NCI-H2029 treated with DMSO at 0.1 percent for 48 hours (cell line): ENCODE results near the gene GALNT9.
"Not testable (repeated sequence)": the region's sequence is repeated elsewhere in the genome, so short reads cannot be mapped to it uniquely, and the experiment has no call there.

Experiments
- DNase-seq: peaks from one replicate; lab custom pipeline; 2025; lab: John Stamatoyannopoulos, UW

The GALNT9 gene

DNA sequence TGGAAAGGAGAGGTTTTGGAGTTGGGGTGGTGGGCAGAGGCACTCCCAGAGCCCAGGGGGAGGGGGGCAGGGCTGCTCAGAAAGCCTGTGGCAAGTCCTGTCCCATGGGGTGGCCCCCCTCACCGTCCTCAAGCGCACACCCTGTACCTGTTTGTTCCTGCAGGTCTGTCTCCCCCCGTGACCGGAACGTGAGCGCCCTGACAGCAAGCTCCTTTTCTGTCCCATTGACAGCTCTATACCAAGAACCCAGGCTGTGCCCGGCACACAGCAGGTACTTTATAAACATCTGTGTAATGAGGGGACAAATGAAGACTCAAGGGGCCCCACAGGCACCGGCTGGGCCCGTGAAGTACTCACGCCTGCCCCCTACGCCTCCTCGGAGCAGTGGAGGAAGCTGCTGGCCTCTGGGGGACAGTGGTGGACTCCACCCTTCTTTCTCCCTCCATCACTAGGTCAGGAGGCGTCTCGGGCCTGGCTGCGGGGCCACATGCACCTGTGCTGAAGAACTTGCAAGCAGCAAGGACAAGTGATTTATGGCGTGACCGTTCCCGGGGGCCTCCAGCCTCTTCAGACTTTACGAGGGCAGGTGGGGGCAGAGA is 65.8 kb downstream of the GALNT9 start:
- no peak for DNase-seq

DNA sequence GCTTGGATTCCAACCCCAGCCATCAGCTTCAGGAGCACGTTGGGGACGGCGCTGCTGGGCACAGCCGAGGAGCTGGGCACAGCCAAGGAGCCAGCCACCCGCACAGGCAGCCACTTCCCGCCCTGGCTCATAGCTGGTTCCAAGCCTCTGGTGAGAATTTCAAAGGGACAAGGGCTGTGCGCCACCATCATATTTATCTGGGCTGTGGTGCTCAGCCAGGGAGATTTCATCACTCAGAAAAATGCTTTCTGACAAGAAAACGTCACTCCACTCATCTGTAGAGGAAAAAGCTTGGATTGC is 66.4 kb downstream of the GALNT9 start:
- no peak for DNase-seq

DNA sequence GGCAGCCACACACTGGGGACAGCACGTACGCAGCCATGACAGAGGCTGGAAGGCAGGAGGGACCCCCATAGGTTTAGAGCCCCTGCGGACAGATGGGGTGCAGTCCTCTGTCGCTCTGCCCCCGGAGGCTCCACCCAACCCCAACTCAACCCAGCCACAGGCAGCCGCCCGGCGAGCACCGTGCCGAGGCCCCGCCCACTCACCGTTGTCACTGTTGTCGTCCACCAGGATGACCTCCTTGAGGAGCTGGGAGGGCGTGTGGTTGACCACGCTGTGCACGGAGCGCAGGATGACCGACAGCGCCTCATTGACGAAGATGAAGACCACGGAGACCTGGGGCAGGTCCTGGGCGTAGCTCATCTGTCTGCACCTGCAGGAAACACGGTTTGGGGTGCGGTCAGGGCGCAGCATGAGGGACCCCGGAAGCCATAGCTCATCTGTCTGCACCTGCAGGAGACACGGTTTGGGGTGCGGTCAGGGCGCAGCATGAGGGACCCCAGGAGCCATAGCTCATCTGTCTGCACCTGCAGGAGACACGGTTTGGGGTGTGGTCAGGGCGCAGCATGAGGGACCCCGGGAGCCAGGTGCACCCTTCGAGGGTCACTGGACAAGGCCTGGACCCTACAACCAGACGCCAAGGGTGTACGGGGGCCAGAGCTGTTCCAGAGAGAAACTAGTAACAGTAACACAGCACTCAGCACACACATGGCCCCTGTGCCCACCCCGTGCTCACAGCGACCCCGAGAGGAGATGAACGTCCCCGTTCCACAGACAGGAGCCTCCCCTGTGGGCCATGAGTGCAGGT is 66.9 kb downstream of the GALNT9 start:
- no peak for DNase-seq

DNA sequence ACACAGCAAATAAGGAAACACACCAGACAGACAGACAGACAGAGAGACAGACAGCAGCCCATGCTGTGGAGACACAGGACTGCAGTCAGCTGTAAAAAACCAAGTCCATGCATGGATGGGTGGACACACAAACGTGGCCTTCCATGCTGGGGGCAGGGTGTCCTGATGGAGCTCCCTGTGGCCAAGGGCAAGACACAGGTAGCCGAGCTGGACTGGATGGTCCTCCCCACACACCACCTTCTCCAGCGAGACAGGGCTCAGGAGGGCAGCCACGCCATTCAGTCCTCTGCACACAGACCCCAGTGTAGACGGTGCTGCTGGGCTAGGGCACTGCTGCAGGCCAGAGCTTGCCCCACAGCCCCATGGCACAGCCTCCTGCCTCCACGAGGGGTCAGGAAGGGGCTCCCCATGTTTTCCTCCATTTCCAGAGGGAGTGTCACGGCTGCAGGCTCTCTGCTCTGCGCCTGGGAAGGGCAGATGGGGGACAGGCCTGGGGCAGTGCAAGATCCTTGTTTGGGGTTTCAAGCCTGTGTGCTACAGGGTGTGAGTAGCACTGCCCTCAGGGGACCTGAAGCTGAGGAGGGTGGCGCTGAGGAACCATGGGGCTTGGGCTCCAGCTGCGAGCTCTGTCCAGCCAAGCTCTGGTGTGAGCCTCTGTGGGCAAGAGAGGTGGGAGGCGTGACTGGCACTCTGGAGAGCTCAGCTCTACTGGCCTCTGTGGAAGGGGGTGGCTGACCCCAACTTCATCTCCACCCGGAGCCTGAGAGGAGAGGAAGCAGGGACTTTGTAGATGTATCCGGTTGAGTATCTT is 67.9 kb downstream of the GALNT9 start:
- no peak for DNase-seq

DNA sequence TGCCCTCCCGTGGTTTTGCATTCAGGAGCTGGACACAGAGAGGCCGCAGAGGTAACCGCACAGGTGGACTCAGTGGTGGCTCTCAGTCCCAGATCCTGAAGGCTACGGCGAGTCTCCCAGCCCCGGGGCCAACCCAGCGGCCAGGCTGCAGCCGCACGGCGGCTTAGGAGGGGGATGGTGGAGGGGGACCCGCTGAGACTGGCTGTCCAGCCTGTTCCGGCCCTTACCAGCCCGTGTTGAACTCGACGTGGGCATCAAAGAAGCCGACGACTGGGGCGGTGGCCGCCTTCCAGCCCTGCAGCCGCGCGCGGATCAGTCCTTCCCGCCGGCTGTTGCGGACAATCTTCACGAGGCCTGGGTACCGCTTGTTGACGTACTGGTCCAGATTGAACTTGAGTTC is 68.7 kb downstream of the GALNT9 start:
- no peak for DNase-seq

DNA sequence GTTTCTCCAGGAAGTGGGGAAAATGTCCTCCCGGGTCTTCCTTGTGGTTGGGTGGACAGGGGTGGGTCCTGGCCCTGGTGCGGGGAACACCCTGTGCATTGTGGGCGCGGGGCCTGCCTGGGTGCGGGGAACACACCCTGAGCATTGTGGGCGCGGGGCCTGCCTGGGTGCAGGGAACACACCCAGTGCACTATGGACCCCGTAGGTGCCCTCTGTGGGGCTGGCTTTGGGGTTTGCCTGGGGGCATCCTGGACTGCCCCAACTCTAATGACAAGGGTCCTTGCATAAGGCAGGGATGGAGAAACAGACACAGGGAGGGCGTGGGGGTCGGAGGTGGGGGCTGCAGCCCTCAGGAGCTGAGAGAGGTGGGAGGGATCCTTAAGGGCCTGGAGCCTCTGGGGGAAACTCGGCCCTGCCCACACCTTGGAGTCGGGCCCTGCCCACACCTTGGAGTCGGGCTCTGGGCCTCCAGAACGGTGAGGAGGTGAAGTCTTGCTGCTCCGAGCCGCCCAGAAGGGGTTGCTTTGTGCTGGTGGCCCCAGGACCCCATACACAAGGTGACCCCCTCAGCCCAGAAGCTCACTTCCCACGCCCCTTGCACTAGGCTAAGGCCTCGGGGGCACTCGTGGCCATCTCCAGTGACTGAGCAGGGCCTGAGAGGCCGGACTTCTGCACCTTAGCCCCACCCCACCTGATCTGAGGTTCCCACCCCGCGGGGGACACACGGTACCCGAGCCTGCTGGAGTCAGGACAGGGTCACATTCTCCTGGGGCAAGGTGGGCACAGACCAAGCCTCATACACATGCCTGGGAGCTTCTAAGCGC is 69.3 kb downstream of the GALNT9 start:
- DNase-seq, result no peak

DNA sequence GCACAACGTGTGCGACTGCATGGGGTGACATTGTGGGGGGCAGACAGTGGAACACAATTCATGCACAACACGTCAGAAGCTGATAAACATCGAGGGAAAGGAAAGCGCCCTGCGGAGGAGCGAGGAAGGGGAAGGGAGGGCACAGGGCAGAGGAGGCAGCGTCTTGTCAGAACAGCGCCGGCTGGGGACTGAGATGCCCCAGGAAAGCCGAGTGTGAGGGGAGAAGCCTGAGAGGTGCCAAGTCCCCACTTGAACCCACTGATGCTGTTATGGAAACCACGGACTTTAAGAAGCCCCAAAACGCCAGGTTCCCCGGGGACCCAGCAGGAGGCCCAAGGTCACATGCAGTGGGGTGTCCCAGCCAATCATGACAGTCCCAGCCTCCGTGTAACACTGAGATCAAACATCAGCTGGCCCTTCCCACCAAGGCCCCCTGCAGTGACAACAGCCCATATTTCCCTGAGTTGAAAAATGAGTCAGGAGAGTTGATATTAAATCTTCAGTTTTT is 70.0 kb downstream of the GALNT9 start:
- no peak for DNase-seq

DNA sequence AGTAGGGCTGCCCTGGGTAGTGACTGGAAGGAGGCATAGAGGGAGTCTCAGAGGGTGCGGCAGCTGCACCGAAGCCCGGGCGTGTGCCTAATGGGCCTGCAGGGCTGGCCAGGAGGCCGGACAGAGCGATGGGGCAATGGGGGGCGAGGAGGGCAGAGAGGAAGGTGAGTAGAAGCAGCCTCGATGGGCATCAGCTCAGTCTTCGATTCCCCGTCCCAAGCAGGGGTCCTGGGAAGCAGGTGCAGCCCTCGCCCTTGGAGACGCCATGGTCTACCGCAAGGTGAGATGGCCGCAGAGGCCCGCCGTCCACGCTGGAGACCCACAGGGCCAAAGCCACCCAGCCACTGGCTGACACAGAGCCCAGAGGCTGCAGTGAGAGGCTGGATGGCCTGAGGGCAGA is 70.8 kb downstream of the GALNT9 start:
- no peak for DNase-seq

DNA sequence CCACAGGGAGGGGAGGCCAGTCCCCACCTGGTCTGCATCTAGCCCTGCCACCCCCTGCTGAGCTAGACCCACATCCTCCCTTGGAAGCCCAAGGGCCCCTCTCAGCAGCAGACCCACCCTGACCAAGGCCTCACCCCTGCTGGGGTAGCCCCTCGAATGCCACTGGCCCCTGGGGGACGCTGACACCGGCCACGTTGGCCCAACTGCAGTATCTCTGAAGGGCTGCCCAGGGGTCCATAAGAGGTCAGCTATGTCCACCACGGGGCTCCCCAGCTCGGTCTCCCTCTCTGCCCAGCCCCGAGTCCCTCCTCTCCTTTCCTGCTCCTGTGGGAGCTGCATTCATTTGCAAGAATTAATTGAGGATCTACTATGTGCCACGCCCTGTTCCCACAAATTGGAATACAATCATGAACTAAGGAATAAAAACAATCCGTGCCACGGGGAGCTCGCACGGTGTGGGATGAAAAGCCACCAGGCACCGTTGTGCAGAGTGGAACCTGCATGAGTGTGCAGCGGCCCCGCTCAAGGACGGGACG is 71.4 kb downstream of the GALNT9 start:
- no peak for DNase-seq

DNA sequence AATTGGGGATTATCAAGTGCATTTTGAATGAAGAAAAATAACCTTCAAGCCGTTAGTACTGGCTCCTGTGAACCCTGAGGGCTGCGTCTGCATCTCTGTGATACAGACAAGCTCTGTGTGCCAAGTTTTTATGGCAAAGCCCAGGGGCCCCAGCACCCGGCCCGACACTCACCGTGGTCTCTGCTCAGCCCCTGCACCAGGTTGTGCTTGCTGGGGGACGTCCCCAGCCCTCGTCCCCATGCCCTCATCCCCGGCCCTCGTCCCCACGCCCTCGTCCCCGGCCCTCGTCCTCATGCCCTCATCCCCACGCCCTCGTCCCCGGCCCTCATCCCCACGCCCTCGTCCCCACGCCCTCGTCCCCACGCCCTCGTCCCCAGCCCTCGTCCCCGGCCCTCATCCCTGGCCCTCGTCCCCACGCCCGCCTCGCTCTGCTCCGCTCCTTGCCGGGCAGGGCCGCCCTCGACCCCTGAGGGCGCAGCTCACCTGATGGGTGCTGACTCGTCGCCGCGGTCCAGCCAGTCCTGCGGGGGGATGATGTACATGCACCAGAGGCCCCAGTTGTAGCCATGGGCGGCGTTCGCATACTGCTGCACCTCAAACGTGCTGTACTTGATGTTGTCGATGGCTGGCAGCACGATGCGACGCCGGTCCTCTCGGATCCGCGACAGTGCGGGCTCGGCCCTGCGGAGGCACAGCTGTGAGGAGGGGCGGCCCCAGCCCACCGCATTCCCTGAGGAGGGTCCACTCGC is 72.0 kb downstream of the GALNT9 start:
- DNase-seq, result no peak

DNA sequence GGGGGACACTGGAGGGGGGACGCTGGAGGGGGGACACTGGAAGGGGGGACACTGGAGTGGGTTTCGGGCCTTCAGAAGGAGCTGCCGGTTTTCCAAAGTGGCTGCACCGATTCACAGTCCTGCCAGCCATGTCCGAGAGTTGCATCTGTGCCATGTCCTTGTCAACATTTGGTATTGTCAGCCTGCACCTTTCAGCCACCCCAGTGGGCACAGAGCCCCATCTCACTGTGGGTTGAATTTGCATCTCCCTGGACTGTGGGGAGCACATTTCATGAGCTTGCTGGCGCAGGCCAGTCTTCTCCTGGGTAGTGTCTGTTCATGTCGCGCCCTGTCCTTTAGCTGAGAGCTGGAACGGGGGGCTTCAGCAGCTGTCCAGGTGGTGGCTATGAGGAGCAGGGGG is 72.7 kb downstream of the GALNT9 start:
- DNase-seq, result no peak

DNA sequence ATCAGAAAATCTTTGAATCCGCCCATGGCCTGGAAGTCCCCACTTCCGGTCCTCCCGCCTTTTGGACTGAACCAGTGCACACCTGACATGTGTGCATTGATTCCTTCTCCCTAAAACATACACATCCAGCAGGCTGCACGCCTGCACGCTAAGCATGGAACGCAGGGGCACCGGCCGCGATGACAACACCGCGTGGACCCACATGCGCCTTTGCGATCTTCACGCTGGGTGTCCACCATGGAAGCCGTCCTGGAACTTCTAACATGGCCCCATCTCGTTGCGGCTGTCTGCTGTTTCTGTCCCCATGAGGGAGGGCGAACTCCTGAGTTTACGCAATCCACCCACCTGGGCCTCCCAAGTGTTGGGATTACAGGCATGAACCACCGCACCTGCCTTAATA is 73.7 kb downstream of the GALNT9 start:
- no peak for DNase-seq

DNA sequence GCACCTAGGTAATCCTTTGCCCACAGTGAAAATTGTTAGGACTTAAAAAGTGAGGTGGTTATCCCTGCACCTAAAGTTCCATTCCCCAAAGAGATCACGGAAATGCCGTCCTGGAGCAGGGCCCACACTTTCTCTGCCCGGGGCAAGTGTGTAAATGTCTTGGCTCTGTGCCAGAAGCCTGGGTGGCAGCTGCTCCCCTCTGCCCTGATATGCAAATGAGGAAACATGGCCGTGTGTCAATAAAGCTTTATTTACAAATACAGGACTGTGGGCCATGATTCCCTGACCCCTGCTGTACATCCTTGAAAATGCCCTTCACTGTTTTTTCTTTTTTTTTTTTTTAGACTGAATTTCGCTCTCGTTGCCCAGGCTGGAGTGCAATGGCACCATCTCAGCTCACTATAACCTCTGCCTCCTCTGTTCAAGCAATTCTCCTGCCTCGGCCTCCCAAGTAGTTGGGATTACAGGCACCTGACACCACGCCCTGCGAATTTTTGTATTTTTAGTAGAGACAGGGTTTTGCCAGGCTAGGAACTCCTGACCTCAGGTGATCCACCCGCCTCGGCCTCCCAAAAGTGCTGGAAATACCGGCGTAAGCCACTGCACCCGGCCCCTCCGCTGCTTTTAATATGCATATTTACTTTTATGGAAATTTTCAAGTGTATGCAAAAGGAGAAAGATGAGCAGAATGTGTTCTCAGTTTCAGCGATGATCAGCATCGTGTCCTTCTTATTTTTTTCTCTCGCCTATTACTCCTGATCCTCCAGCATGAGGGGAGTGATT is 75.5 kb downstream of the GALNT9 start:
- DNase-seq, result no peak

DNA sequence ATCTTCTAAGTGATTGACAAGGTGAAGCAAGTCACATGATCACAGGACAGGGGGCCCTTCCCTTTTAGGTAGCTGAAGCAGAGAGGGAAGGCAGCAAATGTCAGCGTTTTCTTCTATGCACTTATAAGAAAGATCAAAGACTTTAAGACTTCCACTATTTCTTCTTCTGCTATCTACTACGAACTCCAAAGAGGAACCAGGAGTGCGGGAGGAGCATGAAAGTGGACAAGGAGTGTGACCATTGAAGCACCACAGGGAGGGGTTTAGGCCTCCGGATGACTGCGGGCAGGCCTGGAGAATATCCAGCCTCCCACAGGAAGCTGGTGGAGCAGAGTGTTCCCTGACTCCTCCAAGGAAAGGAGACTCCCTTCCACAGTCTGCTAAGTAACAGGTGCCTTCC is 76.4 kb downstream of the GALNT9 start:
- DNase-seq, result not testable (repeated sequence)

DNA sequence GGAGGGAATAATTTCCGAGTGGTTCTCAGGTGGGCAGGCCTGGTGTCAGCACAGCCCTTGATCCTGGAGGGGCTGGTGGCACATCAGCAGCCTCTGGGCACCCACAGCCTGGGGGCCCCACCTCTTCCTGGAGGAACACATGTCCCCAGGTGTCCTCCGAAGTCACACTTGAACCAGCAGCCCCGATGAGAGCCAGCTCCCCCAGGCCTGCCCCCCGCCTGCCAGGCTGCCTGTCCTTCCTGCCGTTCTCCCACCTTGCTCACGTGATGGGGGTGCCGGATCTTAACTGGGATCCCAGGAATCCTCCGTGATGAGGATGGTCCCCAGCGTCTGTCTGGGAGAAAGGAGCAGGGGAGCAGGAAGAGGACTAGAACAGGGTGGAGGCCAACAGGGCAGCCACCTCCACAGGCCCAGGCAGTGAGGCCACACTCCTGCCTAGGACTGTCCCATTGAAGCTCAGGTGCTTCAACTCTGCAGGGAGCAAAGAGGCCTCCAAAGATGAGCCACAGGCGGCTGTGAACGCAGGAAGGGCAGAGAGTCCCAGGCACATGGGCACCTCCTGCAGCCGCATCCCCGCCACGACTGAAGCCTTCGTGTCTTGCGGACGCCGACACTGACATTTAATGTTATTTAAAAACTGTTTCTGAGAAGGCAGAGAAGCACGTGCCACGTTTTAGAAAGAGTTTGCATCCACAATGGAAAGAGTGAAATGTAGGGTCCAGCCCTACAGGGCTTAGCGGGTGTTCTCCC is 77.5 kb downstream of the GALNT9 start:
- no peak for DNase-seq

DNA sequence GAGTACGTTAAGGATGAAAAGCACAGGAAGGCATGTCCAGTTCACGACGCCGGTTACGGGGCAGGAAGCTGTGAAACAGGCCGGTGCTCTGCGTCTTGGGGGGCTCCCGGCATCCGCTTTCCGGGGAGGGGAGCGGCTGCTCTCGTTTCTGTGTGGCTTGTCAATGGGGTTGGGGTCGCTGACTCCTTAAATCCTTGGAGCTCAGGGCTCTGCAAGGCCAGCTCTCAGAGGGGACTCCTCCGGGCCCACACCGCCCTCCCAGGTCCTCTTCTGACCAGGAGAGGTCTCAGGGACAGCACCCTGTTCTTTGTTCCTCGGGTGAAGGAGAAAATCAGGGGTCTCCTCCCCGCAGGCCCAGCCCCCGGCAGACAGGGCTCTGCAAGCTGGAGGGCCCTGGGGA is 78.1 kb downstream of the GALNT9 start:
- no peak for DNase-seq

DNA sequence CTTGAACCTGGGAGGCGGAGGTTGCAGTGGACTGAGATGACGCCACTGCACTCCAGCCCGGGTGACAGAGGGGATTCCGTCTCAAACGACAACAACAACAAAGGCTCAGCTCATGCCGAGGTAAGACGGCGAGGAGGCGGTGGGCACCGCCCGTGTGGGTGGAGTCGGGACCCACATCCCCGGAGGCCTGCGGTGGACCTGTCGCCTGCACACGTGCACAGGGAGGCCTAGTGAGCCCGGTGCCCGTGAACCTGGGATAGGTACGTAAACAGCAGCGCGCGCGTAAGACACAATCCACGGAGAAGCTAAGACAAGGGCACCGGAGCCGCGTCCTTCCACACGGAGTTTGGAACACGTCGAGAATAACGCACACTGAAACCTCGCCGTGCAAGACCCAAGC is 78.7 kb downstream of the GALNT9 start:
- DNase-seq, result no peak

DNA sequence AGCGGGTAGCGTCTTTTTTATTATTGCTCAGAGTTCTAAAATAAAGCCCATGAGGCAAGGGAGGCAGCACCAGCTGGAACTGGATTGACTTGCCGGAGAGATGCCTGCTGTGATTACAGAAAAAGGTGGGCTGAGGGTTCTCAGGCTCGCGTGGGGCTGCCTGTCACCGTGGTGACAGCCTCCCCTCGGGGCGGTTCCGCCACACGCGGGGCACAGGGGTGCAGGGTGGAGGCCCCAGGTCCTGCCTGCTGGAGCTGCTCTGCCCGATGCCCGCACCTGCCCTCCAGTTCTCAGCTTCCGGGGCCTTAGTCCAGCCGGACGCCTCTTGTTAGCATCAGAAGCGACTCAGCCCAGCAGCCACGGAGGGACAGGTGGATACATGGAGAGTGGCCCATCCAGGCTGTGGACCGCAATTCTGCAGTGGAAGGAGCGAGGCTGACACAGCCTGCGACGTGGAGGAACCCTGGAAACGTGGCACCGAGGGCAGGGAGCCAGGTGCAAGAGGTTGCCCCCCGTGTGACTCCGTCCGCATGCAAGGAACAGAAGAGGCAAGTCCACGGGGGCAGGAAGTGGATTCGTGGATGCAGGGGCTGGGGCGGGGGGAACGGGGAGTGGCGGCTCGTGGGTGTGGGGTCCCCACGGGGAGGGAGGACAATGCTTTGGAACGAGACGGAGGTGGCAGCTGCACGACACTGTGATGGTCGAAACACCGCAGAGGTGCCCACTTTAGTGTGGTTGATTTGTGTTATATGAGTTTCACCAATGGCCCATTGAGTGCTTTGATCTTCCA is 79.5 kb downstream of the GALNT9 start:
- no peak for DNase-seq
